ENCODE results near the gene B3GALT5. TPM values are rescaled to one million over a fixed set of nuclear protein-coding genes. Genes with fewer than 3 reads are reported as not detected.

B3GALT5 gene
- total and polyA plus RNA-seq, 4 experiments from 2014 or later, result not detected

GRCh38 chr21:39630827-39631226 is 18.1 kb downstream of the B3GALT5 start:
- intact Hi-C loops (cut with micrococcal nuclease), result no loop called here
- Mint-ChIP-seq H3K27ac (no peak overlapping the region), H3K27me3 (peaks cover 0 to 2% of the 10 kb centered on the region in 2 donors)

GRCh38 chr21:39631842-39632562 is 19.3 kb downstream of the B3GALT5 start:
- no peaks in the 10 kb centered on the region for H3K27me3 ChIP-seq (ENCODE audit: insufficient read depth, low read length)
- H3K36me3 ChIP-seq (ENCODE audit: insufficient read depth, low read length), result no peaks in the 10 kb centered on the region
- Mint-ChIP-seq H3K4me3 (no peak overlapping the region), H3K36me3 (no peaks in the 10 kb centered on the region), H3K27ac (no peak overlapping the region), H3K9me3 (peaks cover 0 to 5% (median under 1%) of the 10 kb centered on the region in 8 donors), H3K27me3 (no peaks in the 10 kb centered on the region), H3K4me1 (no peaks in the 10 kb centered on the region)
- peaks cover 0 to 3% of the 10 kb centered on the region in 2 donors for H3K9me3 ChIP-seq (ENCODE audit: control insufficient read depth in 1 of 2, low read length in 2 of 2)
- no peaks in the 10 kb centered on the region for H3K4me1 ChIP-seq (ENCODE audit: insufficient read depth, low read length)
- ChIA-PET POLR2A (ENCODE audit: partially characterized antibody) (no interaction called here), CTCF (ENCODE audit: partially characterized antibody) (no interaction called here)
- H3K4me3 ChIP-seq (ENCODE audit: low read length in 2 of 2), result no peak overlapping the region
- DNase-seq, result no peak
- no peak overlapping the region for H3K27ac ChIP-seq (ENCODE audit: low read depth, low read length)
- intact Hi-C loops (cut with micrococcal nuclease), result no loop called here

More at GRCh38 chr21:39630827-39631226, 18.1 kb downstream of the B3GALT5 start:
- H3K36me3 ChIP-seq (ENCODE audit: insufficient read depth, low read length), result no peaks in the 10 kb centered on the region
- Mint-ChIP-seq H3K9me3 (peaks cover 0 to 9% (median 4%) of the 10 kb centered on the region in 8 donors), H3K4me1 (no peaks in the 10 kb centered on the region), H3K4me3 (no peak overlapping the region), H3K36me3 (no peaks in the 10 kb centered on the region)
- H3K27ac ChIP-seq (ENCODE audit: low read depth, low read length), result no peak overlapping the region
- no peaks in the 10 kb centered on the region for H3K27me3 ChIP-seq (ENCODE audit: insufficient read depth, low read length)
- peaks cover 0 to 3% of the 10 kb centered on the region in 2 donors for H3K9me3 ChIP-seq (ENCODE audit: control insufficient read depth in 1 of 2, low read length in 2 of 2)
- H3K4me1 ChIP-seq (ENCODE audit: insufficient read depth, low read length), result no peaks in the 10 kb centered on the region
- ChIA-PET POLR2A (ENCODE audit: partially characterized antibody) (no interaction called here), CTCF (ENCODE audit: partially characterized antibody) (no interaction called here)
- no peak for DNase-seq
- no peak overlapping the region for H3K4me3 ChIP-seq (ENCODE audit: low read length in 2 of 2)

- CTCF ChIA-PET (ENCODE audit: partially characterized antibody), result no interaction called here
- Histone ChIP-seq H3K27ac (ENCODE audit: low read depth, low read length) (no peak overlapping the region), H3K36me3 (ENCODE audit: insufficient read depth, low read length) (no peaks in the 10 kb centered on the region), H3K9me3 (ENCODE audit: control insufficient read depth in 1 of 2, low read length in 2 of 2) (peaks cover 0 to 3% of the 10 kb centered on the region in 2 donors), H3K4me1 (ENCODE audit: insufficient read depth, low read length) (no peaks in the 10 kb centered on the region), H3K27me3 (ENCODE audit: insufficient read depth, low read length) (no peaks in the 10 kb centered on the region), H3K4me3 (ENCODE audit: low read length in 2 of 2) (no peak overlapping the region)
- Mint-ChIP-seq H3K4me1 (no peaks in the 10 kb centered on the region), H3K36me3 (no peaks in the 10 kb centered on the region), H3K4me3 (no peak overlapping the region), H3K9me3 (peaks cover 0 to 4% (median 0%) of the 10 kb centered on the region in 8 donors), H3K27me3 (peaks cover 0 to 4% of the 10 kb centered on the region in 2 donors), H3K27ac (no peak overlapping the region)
- no peak for DNase-seq
- POLR2A ChIA-PET (ENCODE audit: partially characterized antibody), result no interaction called here
- intact Hi-C loops (cut with micrococcal nuclease), result no loop called here
Measured at GRCh38 chr21:39632796-39633442, 20.2 kb downstream of the B3GALT5 start.

- H3K27ac Mint-ChIP-seq, result no peak overlapping the region
- H3K4me1 ChIP-seq (ENCODE audit: insufficient read depth, low read length), result no peaks in the 10 kb centered on the region
- H3K36me3 Mint-ChIP-seq, result no peaks in the 10 kb centered on the region
- H3K4me1 Mint-ChIP-seq, result no peaks in the 10 kb centered on the region
- H3K27ac ChIP-seq (ENCODE audit: low read depth, low read length), result no peak overlapping the region
- H3K27me3 ChIP-seq (ENCODE audit: insufficient read depth, low read length), result no peaks in the 10 kb centered on the region
- no peak overlapping the region for H3K4me3 Mint-ChIP-seq
- intact Hi-C loops (cut with micrococcal nuclease), result no loop called here
- H3K9me3 ChIP-seq (ENCODE audit: control insufficient read depth in 1 of 2, low read length in 2 of 2), result no peaks in the 10 kb centered on the region
- H3K4me3 ChIP-seq (ENCODE audit: low read length in 2 of 2), result no peak overlapping the region
- peaks cover 2 to 4% of the 10 kb centered on the region in 2 donors for H3K27me3 Mint-ChIP-seq
- ChIA-PET CTCF (ENCODE audit: partially characterized antibody) (no interaction called here), POLR2A (ENCODE audit: partially characterized antibody) (no interaction called here)
- DNase-seq, result no peak
- H3K9me3 Mint-ChIP-seq, result peaks cover 0 to 4% (median 0%) of the 10 kb centered on the region in 8 donors
- H3K36me3 ChIP-seq (ENCODE audit: insufficient read depth, low read length), result no peaks in the 10 kb centered on the region
Measured at GRCh38 chr21:39633770-39634181, 21.0 kb downstream of the B3GALT5 start.

GRCh38 chr21:39634507-39634906 is 21.8 kb downstream of the B3GALT5 start:
- H3K4me1 Mint-ChIP-seq, result no peaks in the 10 kb centered on the region
- H3K9me3 Mint-ChIP-seq, result peaks cover 0 to 4% (median 0%) of the 10 kb centered on the region in 8 donors
- Histone ChIP-seq H3K36me3 (ENCODE audit: insufficient read depth, low read length) (no peaks in the 10 kb centered on the region), H3K4me3 (ENCODE audit: low read length in 2 of 2) (no peak overlapping the region), H3K9me3 (ENCODE audit: control insufficient read depth in 1 of 2, low read length in 2 of 2) (no peaks in the 10 kb centered on the region), H3K27ac (ENCODE audit: low read depth, low read length) (no peak overlapping the region), H3K27me3 (ENCODE audit: insufficient read depth, low read length) (no peaks in the 10 kb centered on the region), H3K4me1 (ENCODE audit: insufficient read depth, low read length) (no peaks in the 10 kb centered on the region)
- POLR2A ChIA-PET (ENCODE audit: partially characterized antibody), result no interaction called here
- CTCF ChIA-PET (ENCODE audit: partially characterized antibody), result no interaction called here
- H3K27me3 Mint-ChIP-seq, result peaks cover 3 to 4% of the 10 kb centered on the region in 2 donors
- no peak overlapping the region for H3K27ac Mint-ChIP-seq
- no peaks in the 10 kb centered on the region for H3K36me3 Mint-ChIP-seq
- intact Hi-C loops (cut with micrococcal nuclease), result no loop called here
- no peak for DNase-seq
- H3K4me3 Mint-ChIP-seq, result no peak overlapping the region

GRCh38 chr21:39637197-39637970 is 24.6 kb downstream of the B3GALT5 start:
- no peaks in the 10 kb centered on the region for H3K36me3 ChIP-seq (ENCODE audit: insufficient read depth, low read length)
- Mint-ChIP-seq H3K27ac (no peak overlapping the region), H3K36me3 (no peaks in the 10 kb centered on the region), H3K27me3 (peaks cover 5 to 6% of the 10 kb centered on the region in 2 donors), H3K9me3 (peaks cover 0 to 6% (median 0%) of the 10 kb centered on the region in 8 donors), H3K4me1 (no peaks in the 10 kb centered on the region), H3K4me3 (no peak overlapping the region)
- no peak overlapping the region for H3K4me3 ChIP-seq (ENCODE audit: low read length in 2 of 2)
- POLR2A ChIA-PET (ENCODE audit: partially characterized antibody), result no interaction called here
- DNase-seq, result no peak
- no peaks in the 10 kb centered on the region for H3K9me3 ChIP-seq (ENCODE audit: control insufficient read depth in 1 of 2, low read length in 2 of 2)
- H3K4me1 ChIP-seq (ENCODE audit: insufficient read depth, low read length), result no peaks in the 10 kb centered on the region
- H3K27ac ChIP-seq (ENCODE audit: low read depth, low read length), result no peak overlapping the region
- H3K27me3 ChIP-seq (ENCODE audit: insufficient read depth, low read length), result no peaks in the 10 kb centered on the region
- CTCF ChIA-PET (ENCODE audit: partially characterized antibody), result no interaction called here
- intact Hi-C loops (cut with micrococcal nuclease), result no loop called here

- Histone ChIP-seq H3K27ac (ENCODE audit: low read depth, low read length) (no peak overlapping the region), H3K9me3 (ENCODE audit: control insufficient read depth in 1 of 2, low read length in 2 of 2) (no peaks in the 10 kb centered on the region), H3K4me3 (ENCODE audit: low read length in 2 of 2) (no peak overlapping the region), H3K27me3 (ENCODE audit: insufficient read depth, low read length) (no peaks in the 10 kb centered on the region), H3K4me1 (ENCODE audit: insufficient read depth, low read length) (no peaks in the 10 kb centered on the region), H3K36me3 (ENCODE audit: insufficient read depth, low read length) (no peaks in the 10 kb centered on the region)
- no peaks in the 10 kb centered on the region for H3K36me3 Mint-ChIP-seq
- ChIA-PET POLR2A (ENCODE audit: partially characterized antibody) (no interaction called here), CTCF (ENCODE audit: partially characterized antibody) (no interaction called here)
- H3K4me1 Mint-ChIP-seq, result no peaks in the 10 kb centered on the region
- H3K9me3 Mint-ChIP-seq, result peaks cover 0 to 4% (median 0%) of the 10 kb centered on the region in 8 donors
- H3K27ac Mint-ChIP-seq, result no peak overlapping the region
- H3K4me3 Mint-ChIP-seq, result no peak overlapping the region
- no peak for DNase-seq
- H3K27me3 Mint-ChIP-seq, result peaks cover 5 to 6% of the 10 kb centered on the region in 2 donors
- intact Hi-C loops (cut with micrococcal nuclease), result no loop called here
Measured at GRCh38 chr21:39637971-39638240, 25.2 kb downstream of the B3GALT5 start.
